Testis (tissue), 2 donors: Measurements from ENCODE around the gene BICD2.

ENCODE experiments used
- POLR2A ChIP-seq: fragments of 450-650 bp; IDR thresholded peaks from one replicate; pipeline ENCODE4 v1.6.1; 2017; ENCODE audit warnings: antibody characterized with exemption, mild to moderate bottlenecking, moderate library complexity
- TF ChIP-seq, protein P1 (sequence below), 3 experiments: fragments of 450-650 bp in 2 of 3; fragments of 200-600 bp in 1 of 3; sonication (generic) in 1 of 3; IDR thresholded peaks; one replicate each; pipeline ENCODE4 v1.5.1; 2016 to 2019; ENCODE audit warnings: antibody characterized with exemption in 3 of 3, mild to moderate bottlenecking in 2 of 3, moderate library complexity in 1 of 3

GRCh38 chr9:92682269-92682668 is 82.4 kb downstream of the BICD2 start:
- TF ChIP-seq, protein P1, sequence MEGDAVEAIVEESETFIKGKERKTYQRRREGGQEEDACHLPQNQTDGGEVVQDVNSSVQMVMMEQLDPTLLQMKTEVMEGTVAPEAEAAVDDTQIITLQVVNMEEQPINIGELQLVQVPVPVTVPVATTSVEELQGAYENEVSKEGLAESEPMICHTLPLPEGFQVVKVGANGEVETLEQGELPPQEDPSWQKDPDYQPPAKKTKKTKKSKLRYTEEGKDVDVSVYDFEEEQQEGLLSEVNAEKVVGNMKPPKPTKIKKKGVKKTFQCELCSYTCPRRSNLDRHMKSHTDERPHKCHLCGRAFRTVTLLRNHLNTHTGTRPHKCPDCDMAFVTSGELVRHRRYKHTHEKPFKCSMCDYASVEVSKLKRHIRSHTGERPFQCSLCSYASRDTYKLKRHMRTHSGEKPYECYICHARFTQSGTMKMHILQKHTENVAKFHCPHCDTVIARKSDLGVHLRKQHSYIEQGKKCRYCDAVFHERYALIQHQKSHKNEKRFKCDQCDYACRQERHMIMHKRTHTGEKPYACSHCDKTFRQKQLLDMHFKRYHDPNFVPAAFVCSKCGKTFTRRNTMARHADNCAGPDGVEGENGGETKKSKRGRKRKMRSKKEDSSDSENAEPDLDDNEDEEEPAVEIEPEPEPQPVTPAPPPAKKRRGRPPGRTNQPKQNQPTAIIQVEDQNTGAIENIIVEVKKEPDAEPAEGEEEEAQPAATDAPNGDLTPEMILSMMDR (IDR thresholded peaks at IDR 0.05): no peak
- no peak for TF ChIP-seq POLR2A
